Stimulated activated CD4-positive, alpha-beta T cell treated with anti-CD3 and anti-CD28 coated beads, TNF-alpha, amount 100 ng/mL, for 4 hours (primary cell): Measurements from ENCODE around the gene WDR1.
A peak's percentile ranks its signal among the peaks of the same experiment; 100 is the strongest.
"Not testable (repeated sequence)": the region's sequence is repeated elsewhere in the genome, so short reads cannot be mapped to it uniquely, and the experiment has no call there.

Experiments
- DNase-seq, 3 experiments: peaks; one replicate each; pipeline ENCODE4 v3.0.0-alpha.2; 2020; ENCODE audit warnings: low read depth in 3 of 3

The WDR1 gene

DNA sequence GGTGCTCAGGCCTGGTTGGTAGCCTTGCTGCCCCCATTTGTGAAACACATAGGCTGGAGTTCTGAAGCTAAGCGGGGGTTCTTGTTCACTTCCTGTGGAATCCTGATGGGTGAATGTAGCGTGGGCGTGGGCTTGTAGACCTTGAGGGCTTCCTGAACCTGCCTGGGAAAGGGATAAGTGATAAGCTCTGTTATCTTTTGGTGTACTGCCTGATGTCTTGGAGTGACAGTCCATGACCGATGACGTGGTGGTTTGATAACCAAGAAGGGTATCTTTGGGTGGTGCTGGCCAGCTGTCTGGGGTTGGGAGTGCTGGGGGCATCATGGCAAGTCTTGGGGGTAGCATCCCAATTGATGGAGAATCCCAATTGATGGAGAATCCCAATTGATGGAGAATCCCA, 17.5 kb upstream of the WDR1 start:
- no peak for DNase-seq

DNA sequence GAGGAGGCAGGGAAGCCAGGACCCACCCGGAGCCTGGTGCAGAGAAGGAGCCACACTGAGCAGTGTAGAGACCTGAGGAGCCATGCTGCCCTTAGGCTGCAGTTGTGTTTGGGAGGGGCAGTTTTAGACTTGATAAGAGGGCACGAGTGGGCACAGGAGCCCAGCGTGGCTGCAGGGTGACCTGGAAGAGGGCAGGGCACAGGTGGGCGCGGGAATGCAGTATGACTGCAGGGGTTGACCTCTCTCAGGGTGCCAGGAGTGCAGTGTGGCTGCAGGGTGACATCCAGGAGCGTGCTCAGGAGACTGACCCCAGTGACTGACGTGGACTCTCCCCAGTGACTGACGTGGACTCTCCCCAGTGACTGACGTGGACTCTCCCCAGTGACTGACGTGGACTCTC, 14.6 kb upstream of the WDR1 start:
- no peak for DNase-seq

DNA sequence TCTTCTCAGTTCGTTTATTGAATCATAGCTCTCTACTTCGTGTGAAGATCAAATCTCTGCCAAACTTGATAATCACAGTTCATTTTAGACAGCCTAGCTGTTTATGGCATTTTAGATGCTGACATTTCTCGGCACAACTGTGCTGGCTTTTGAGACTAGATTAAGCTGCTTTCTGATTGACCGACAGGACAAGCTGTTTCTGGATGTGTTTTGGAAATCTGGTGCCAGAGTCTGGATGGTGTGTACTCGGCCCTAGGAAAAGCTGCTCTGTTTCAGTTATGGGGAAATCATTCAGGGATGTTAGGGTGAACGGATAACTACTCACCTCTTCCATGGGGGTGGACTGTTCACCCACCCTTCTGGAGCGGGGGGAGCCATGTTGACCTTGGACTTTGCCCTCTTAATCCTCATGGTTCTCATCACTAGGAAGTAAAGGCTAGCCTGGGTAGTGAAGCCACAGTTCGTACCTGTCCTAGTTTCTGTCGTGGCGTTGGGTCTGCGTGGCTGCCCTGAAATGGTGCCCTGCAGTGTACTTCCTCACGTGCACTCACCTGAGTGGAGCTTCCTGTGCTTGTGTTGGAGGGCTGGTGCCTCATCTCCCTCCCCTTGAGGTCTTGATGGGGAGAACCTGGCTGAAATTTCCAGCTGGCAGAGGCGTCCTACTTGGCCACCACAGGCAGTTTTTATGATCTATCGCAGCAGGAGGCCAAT, 13.7 kb upstream of the WDR1 start:
- DNase-seq = no peak

DNA sequence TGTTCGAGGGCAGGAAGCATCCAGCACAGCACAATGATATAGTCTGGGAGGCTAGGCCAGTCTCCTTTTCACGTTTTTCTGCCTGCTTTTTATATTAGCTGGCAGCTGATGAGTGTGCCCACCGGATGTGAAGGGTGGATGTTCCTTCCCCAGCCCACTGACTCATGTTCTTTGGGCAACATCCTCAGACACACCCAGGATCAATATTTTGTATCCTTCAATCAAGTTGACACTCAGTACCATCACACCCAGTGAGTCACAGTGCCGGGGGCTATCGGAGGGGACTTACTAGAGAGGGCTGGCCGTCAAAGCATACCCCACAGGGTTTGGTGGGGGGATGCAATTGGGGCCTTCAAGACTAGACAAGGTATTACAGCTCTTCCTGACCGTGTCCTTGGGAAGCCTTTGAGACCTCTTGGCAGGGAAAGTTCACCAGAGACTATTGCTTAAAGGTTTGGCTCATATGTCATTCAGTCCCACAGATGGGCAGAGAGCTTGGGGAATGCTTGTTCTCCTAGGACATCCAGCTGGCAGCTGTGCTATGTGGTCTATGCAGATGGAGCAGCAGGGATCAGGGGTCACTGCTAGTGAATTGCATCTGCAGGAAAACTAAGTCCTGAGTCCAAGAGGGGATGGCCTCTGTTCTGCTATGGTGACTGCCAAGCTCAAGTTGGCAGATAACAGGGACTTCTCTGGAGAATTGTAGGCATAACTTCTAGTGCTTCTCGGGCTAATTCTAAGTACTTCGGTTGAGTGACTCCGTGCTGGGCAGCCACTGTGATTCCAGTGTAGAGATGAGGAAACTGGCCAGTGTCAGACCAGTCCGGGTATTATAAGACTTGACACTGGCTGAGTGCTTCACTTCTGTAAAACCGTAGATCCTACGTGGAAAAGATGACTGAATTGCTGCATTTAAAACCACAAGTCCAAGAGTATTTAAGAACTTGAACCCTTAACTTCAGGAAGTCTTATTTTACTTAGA, 12.9 kb upstream of the WDR1 start:
- no peak for DNase-seq

DNA sequence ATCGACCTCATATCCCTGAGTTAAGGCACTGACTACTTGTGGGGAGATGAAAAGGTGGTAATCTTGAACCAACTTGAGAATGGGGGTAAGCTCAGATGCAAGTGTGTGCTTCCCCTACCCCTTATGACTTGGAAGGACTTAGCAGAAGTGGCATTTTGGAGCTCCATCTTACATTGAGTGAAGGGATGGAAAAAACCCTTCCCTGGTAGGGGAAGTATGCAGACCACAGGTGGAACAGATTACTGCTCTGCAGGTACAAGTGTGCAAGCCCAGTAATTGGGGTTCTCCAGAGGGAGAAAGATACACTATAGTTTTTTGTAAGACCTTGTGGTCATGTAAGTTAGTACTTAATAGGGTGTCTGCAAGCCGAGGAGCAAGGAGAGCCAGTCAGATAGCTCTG, 12.2 kb upstream of the WDR1 start:
- no peak for DNase-seq

DNA sequence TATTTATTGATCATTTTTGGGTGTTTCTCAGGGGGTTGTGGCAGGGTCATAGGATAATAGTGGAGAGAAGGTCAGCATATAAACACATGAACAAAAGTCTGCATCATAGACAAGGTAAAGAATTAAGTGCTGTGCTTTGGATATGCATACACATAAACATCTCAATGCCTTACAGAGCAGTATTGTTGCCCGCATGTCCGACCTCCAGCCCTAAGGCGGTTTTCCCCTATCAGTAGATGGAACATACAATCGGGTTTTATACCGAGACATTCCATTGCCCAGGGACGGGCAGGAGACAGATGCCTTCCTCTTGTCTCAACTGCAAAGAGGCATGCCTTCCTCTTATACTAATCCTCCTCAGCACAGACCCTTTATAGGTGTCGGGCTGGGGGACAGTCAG, 10.9 kb upstream of the WDR1 start:
- DNase-seq = not testable (repeated sequence)

DNA sequence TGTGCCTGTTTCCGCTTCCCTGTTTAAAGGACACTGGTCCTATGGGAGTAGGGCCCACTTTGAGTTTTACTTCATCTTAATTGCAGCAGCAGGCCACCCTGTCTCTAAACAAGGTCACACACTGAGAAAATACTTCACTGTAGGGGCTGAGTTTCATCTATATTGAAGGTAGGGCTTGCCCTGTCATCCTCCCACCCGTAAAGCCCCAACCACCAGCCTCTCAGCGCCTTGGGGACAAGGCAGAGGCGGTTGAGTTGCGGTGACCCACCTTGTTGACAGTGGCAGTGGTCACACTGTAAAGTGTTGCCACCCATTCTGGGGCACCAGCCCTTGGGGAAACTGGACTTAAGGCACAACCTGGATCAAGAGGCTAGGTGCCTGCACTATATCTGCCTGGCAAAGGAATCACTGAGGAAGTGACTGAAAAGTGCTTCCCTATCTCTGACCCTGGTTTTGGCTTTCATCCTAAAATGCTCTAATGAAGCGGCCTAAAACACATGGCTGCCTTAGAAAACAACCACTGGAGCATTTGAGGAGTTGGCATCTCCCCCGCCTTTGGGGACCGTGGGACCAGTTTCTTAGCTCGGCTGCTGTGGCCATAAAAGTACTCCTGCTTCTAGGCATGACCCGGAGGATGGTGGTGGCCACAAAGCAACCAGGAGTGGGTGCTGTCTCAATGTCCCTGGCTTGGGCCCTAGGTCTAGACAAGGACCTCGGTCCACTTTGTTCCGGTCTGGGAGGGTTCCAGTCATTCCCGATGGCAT, 7.8 kb upstream of the WDR1 start:
- no peak for DNase-seq

DNA sequence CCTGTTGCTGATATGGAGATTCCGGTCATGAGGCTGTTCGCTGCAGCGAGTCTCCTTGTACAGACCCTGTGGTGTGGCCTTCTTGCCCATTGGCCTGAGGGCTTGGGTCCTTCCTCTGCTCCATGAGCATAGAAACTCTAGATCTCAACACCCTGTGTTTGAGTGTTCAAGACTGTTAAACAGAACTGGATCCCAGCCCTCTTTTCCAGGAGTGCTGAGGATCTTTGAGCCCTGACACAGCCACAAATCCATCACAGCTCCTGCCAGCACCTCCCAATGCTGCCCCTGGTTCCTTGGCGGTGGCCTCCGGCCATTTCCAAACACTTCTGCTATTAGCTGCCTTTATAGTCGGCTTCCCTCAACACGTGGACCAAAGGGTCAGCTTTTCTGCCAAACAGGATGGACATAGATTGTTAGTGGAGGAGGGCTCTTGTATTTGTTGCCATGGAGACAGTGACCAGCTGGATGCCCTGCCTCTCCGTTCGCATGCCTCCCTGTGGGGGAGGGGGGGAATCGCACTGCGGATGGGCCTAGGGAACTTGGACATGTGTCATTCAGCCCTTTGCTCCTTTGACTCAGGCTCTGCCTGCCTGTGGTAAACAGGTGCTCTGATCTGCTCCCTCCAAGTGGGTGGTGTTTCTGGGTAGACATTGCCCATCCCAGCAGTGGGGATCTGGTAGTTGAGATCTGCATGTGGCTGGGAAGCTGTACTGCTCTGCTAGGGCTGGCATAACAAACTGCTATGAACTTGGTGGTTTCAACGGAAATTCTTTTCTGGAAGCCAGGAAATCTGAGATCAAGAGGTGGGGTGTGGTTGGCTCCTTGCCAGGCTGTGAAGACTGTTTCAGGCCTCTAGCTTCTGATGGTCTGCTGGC, 6.9 kb upstream of the WDR1 start:
- DNase-seq = no peak

DNA sequence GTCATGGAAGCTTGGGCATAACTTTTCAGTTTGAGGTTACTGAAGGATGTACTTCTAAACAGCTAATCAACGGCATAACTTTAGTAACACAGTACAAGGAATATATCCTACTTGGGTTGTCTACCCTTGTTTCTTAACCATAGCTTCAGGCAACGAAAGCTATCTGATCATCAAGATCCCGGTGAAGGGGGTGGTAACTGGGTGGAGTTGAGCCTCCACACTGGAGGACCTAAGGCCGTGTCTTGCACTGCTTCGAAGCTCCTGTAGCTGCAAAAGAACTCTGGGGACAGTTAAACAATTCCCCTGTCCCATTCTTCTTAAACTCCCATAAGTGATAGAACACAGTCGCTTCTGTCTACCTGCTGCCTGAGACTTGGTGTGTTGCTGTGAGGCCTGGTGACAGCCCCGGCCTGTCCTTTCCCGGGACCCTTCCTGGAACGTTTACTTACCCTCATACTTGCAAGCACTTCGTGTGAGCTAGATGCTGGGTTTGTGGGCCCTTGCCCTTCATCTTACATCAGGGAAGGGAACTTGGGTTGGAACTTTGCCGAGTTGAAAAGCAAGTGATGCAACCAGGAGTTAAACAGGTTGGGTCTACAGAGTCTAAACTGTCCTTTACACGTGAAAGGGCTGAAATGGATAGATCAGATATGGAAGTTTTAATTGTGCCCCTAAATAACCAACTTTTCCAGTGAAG, 5.8 kb upstream of the WDR1 start:
- no peak for DNase-seq

DNA sequence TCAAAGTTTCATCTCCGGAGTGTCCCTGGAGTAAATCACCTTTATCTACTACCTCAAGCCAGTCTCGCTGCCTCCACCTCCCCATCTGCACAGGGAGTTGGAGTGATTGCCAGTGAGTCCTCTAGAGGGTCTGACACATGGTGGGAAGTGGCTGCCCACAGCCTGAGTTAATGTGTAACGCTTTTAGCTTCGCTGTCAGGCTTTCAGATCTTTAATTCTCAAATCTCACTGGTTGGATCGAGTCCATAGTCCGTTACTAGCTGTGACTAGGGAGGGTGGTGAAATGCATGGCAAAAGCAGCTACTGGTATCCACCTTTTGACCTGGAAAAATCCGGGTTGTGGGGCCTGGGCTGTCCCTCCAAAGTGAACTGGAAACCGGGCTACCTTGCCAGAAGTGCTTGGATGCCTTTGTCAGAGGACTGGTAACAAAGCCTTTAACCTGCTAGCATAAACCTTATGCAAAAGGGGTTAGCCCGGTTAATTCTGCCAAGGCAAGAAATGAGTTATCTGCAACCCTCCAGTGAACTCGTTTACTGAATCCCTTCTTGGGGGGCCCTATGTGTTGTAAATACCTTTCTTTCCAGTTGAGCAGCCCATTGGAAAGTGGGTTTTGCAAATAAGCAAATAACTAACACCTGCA, 5.1 kb upstream of the WDR1 start:
- DNase-seq = no peak

DNA sequence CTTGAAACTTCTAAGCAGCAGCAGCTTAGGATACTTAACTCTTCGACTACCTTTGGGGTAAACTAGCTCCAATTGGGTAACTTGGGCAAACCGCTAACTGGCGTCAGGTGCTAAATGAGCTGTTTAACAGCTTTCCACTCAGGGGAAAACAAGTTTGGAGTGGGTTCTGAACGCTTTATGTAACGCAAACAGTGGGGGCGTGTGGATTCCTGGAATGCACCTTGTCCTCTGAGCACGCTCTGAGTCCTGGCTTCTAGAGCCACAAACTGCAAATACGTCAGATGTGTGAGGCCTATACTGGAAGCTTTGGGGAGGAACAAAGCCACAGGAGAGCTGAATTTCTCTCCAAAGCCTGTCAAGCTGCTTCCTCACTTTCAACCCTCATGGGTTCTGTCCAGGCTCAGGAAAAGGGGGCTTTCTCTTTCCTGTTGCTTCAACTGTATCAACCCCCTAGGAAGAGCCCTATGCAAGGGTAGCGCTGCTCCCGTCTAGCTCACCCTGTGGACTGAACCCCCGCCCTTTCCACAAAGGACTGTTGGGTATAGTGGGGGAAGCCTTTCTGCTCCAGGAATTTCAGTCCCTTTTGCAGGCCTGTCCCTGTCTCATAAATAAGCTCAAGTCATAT, 4.5 kb upstream of the WDR1 start:
- no peak for DNase-seq

DNA sequence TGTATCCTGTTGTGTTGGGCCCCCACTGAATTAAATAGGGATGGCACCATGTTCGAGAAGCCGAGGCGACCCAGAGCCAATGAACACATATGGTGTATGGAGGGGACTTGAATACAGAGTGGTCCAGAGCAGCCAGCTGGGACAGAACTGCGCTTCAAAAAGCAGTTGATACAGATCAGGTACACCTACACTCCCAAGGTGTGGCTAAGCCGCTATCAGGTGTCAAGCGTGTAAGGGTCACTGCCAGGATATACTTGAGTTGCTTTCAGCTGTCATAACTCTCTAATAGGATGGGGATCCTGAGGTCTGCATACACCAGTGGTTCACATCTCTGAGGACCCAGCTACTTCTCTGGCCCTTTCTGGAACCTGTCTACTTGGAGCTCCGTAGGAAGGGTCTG, 3.2 kb upstream of the WDR1 start:
- DNase-seq = no peak

DNA sequence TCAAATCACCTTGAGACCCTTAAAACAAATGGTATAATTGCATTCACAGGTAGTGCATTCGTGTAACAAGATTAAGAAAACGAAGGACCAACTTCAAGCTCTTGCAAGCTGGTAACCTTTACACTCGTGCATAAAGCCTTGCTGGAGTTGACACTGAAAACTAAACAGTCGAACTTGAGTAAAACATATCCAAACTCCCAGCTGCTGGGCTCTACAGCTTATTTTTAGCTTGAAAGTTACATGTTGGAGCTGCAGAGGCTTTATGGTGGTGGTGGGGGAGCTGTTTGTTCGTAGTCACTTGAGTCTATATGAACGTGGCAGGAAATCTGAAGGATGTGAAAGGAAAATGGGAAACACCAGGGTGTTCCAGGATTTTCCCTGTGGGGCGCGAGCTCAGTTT, 2.7 kb upstream of the WDR1 start:
- DNase-seq = no peak

DNA sequence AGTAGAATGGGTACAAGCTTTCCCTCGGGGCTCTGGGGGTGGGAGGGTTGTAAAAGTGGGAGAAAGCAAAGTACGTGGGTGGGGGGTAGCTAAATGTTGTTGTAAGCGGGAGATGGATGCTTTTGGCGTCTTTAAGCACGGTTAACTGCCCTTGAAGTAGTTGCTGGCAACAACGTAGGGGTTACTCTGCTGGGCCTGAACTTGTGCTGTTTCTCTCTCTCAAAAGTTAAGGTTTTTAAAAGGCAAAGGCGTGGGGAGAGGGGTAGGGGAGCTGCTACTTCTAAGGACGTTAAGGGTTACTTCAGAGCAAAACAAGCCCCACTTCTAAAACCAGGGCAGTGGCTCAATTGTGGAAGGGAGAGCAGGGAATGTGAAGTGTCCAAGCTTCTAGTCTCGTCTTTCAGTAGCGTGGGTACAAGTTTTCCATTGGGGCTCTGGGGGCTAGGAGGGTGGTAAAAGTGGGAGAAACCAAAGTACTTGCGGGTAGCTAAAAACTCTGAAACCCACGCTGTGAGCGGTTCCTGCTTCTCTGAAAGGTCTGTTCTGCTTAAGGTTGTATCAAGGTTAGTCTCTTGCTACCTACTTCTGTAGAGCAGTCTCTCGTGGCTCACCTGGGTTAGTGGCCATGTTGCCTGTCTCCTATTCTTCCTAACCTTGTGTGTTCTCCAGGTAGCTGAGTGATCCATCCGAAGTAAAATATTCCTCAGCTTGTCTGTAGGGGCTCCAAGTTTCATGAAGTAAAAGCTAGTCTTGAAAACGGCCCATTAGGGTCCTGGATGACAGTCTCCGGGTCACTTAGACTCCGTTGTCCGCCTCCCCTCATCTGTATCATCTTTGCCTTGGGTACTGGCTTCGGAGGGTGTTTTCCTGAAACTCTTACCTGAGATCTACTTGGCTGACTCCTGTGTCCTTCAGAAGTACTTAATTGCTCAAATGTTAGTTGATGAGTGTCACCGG, 1.7 kb upstream of the WDR1 start:
- DNase-seq = no peak

DNA sequence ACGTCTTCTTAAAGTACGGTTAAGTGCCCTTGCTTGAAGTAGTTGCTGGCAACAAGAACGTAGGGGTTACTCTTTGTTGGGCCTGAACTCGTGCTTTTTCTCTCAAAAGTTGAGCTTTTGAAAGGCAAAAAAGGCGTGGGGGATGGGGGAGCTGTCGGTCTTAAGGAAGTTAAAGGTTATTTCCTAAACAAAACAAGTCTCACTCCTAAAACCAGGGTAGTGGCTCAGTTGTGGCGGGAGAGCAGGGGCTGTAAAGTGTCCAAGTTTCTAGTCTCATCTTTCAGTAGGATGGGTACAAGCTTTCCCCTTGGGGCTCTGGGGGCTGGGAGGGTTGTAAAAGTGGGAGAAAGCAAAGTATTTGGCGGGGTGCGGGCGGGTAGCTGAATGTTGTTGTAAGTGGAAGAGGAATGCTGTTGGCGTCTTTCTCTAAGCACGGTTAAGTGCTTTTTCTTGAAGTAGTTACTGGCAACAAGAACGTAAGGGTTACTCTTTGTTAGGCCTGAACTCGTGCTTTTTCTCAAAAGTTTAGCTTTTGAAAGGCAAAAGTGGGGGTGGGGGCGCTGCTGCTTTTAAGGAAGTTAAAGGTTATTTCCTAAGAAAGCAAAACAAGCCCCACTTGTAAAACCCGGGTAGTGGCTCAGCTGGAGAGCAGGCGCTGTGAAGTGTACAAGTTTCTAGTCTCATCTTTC, 904 bp upstream of the WDR1 start:
- no peak for DNase-seq

DNA sequence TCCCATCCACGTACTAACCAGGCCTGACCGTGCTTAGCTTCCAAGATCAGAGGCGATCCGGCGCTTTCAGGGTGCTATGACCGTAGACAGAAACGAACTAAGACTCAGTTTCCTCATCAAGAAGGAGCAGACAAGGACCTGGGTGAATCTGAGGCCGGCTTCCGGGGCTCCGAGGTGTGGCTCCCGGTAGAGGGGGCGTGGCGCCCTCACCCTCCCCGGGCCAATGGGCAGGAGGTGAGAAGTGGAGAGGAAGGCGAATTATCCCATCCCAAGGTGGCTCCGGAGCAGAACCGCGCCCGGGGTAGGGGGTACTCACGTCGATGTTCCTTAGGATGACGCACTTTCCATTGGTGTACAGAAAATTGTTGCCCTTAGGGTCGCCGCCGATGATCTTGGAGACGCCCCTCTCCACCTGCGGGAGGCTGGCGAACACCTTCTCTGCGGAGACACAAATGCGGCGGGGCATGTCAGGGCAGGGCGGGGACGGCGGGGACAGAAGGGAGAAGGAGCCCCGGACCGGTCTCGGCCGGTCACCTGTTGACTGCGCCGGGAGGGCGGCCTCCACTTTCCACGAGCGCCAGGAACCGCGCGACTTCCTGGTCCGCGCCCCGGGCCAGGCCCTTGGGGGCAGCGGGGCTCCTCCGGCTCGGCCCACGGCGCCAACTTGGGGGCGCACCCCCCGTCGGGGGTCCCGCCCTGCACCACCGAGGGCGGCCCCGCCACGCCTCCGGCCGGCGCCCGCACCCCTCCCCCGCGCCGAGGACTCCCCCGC, 616 bp downstream of the WDR1 start:
- peak in 2 of 3 experiments; percentile 51 to 59 for DNase-seq

DNA sequence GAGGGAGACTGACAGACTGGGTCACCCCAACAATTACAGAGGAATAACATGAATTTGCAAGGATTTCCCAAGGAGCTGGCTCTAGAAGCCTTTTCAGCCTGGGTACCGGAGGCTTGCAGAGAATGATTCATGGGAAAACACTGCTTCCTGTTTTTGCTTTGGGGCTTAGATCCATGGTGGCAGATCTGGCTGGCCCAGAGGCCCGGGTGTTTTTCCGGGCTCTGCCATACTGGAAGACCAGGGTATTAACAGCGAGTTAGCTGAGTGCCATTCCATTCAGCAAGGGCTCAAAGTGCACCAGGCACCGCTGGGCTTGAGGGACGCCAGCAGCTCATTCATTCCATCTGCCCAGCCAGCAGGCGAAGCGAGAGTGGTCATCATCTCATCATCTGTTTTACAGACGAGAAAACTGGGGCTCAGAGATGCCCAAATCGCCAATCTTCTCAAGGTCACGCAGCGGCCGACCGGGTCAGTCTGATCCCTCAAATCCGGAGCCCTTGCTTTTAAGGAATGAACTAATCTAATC, 1.3 kb downstream of the WDR1 start:
- DNase-seq = no peak
